Endothelial cell (in vitro differentiated cells): ENCODE measurements around the gene CTDSPL. TPM values are rescaled to one million over a fixed set of nuclear protein-coding genes. Genes with fewer than 3 reads are reported as not detected.

ENCODE experiments used
- DNase-seq: peaks from one replicate; pipeline ENCODE4 v3.0.0; 2021; ENCODE audit warnings: low spot score
- H3K27ac Mint-ChIP-seq: one replicate; pipeline ENCODE4 v1.8.0; 2021; ENCODE audit warnings: mixed read lengths, inconsistent platforms; ENCODE audit not compliant: unreplicated experiment
- H3K27me3 Mint-ChIP-seq: one replicate; pipeline ENCODE4 v1.8.0; 2021; ENCODE audit warnings: mild to moderate bottlenecking, moderate library complexity, mixed read lengths, inconsistent platforms; ENCODE audit not compliant: unreplicated experiment
- H3K36me3 Mint-ChIP-seq: one replicate; pipeline ENCODE4 v1.8.0; 2021; ENCODE audit warnings: mild to moderate bottlenecking, low read depth, mixed read lengths, inconsistent platforms; ENCODE audit not compliant: unreplicated experiment
- H3K4me1 Mint-ChIP-seq: one replicate; pipeline ENCODE4 v1.8.0; 2021; ENCODE audit warnings: mild to moderate bottlenecking, mixed read lengths, inconsistent platforms; ENCODE audit not compliant: unreplicated experiment
- H3K4me3 Mint-ChIP-seq: one replicate; pipeline ENCODE4 v1.8.0; 2021; ENCODE audit warnings: mild to moderate bottlenecking, mixed read lengths, inconsistent platforms; ENCODE audit not compliant: unreplicated experiment
- H3K9me3 Mint-ChIP-seq: one replicate; pipeline ENCODE4 v1.8.0; 2021; ENCODE audit warnings: mixed read lengths, inconsistent platforms; ENCODE audit not compliant: unreplicated experiment
- CTCF ChIP-seq: fragments of 200-600 bp; sonication (generic); IDR thresholded peaks from one replicate; pipeline ENCODE4 v1.5.0; 2021; ENCODE audit warnings: antibody characterized with exemption; ENCODE audit not compliant: unreplicated experiment
- total RNA-seq: library from RNA; stranded (reverse); fragmentation: NEBNext Ultra II Directional; extraction: Animal tissue kit (Norgen Biotek cat#: 25700); gene quantifications from one replicate; pipeline ENCODE4 v1.2.1, GENCODE V29; 2021; ENCODE audit not compliant: unreplicated experiment

The CTDSPL gene
- total RNA-seq, 1 donor from 2014 or later: 71.4 TPM

- no peak overlapping the region for H3K27ac Mint-ChIP-seq
- peaks cover 15% of the 10 kb centered on the region for H3K27me3 Mint-ChIP-seq
- H3K4me1 Mint-ChIP-seq: peaks cover 12% of the 10 kb centered on the region
- TF ChIP-seq CTCF: no peak
- DNase-seq: no peak
- H3K9me3 Mint-ChIP-seq: no peaks in the 10 kb centered on the region
- peaks cover 31% of the 10 kb centered on the region for H3K36me3 Mint-ChIP-seq
- H3K4me3 Mint-ChIP-seq: no peak overlapping the region
Measured at GRCh38 chr3:38008971-38009580, 147.4 kb downstream of the CTDSPL start.

- Mint-ChIP-seq H3K27me3 (peaks cover 11% of the 10 kb centered on the region), H3K27ac (no peak overlapping the region), H3K9me3 (no peaks in the 10 kb centered on the region), H3K36me3 (peaks cover 32% of the 10 kb centered on the region), H3K4me1 (peaks cover 12% of the 10 kb centered on the region), H3K4me3 (no peak overlapping the region)
- no peak for TF ChIP-seq CTCF
- no peak for DNase-seq
Measured at GRCh38 chr3:38009807-38010591, 148.3 kb downstream of the CTDSPL start.

GRCh38 chr3:38011111-38011510 lies 149.4 kb downstream of the CTDSPL start:
- no peak overlapping the region for H3K27ac Mint-ChIP-seq
- peaks cover 35% of the 10 kb centered on the region for H3K36me3 Mint-ChIP-seq
- TF ChIP-seq CTCF: no peak

GRCh38 chr3:38015485-38015884 lies 153.8 kb downstream of the CTDSPL start:
- peaks cover 7% of the 10 kb centered on the region for H3K27me3 Mint-ChIP-seq
- no peak overlapping the region for H3K27ac Mint-ChIP-seq
- H3K4me1 Mint-ChIP-seq: peaks cover 12% of the 10 kb centered on the region
- peaks cover 40% of the 10 kb centered on the region for H3K36me3 Mint-ChIP-seq
- no peak overlapping the region for H3K4me3 Mint-ChIP-seq
- no peaks in the 10 kb centered on the region for H3K9me3 Mint-ChIP-seq
- no peak for DNase-seq
- no peak for TF ChIP-seq CTCF

More at GRCh38 chr3:38011111-38011510, 149.4 kb downstream of the CTDSPL start:
- no peaks in the 10 kb centered on the region for H3K9me3 Mint-ChIP-seq
- no peak for DNase-seq
- no peak overlapping the region for H3K4me3 Mint-ChIP-seq
- peaks cover 9% of the 10 kb centered on the region for H3K4me1 Mint-ChIP-seq
- H3K27me3 Mint-ChIP-seq: peaks cover 8% of the 10 kb centered on the region

- no peak for TF ChIP-seq CTCF
- Mint-ChIP-seq H3K27ac (no peak overlapping the region), H3K27me3 (peaks cover 6% of the 10 kb centered on the region), H3K4me3 (peak overlapping the region; percentile 56), H3K4me1 (peaks cover 12% of the 10 kb centered on the region), H3K36me3 (peaks cover 43% of the 10 kb centered on the region), H3K9me3 (no peaks in the 10 kb centered on the region)
- no peak for DNase-seq
Measured at GRCh38 chr3:38015984-38016383, 154.3 kb downstream of the CTDSPL start.
